ENCODE results near the gene SLPI. TPM values are rescaled to one million over a fixed set of nuclear protein-coding genes. Genes with fewer than 3 reads are reported as not detected.

The SLPI gene
- total RNA-seq, 1 donor from 2014 or later = 0.82 TPM

GRCh38 chr20:45289942-45290676 is 35.7 kb upstream of the SLPI start:
- Mint-ChIP-seq H3K9me3 (ENCODE audit: unreplicated experiment) (no peaks in the 10 kb centered on the region), H3K27ac (ENCODE audit: unreplicated experiment) (no peak overlapping the region), H3K4me1 (ENCODE audit: unreplicated experiment) (peaks cover 6% of the 10 kb centered on the region), H3K27me3 (ENCODE audit: unreplicated experiment) (peaks cover 4% of the 10 kb centered on the region), H3K4me3 (ENCODE audit: unreplicated experiment) (no peak overlapping the region), H3K36me3 (ENCODE audit: low read depth, unreplicated experiment) (no peaks in the 10 kb centered on the region)
- no peak for TF ChIP-seq CTCF (IDR thresholded peaks at IDR 0.05; ENCODE audit: unreplicated experiment)
- no peak for DNase-seq (ENCODE audit: low spot score)

GRCh38 chr20:45288860-45289259 is 34.5 kb upstream of the SLPI start:
- no peak overlapping the region for H3K27ac Mint-ChIP-seq (ENCODE audit: unreplicated experiment)
- no peaks in the 10 kb centered on the region for H3K36me3 Mint-ChIP-seq (ENCODE audit: low read depth, unreplicated experiment)
- no peak overlapping the region for H3K4me3 Mint-ChIP-seq (ENCODE audit: unreplicated experiment)
- no peaks in the 10 kb centered on the region for H3K9me3 Mint-ChIP-seq (ENCODE audit: unreplicated experiment)
- H3K27me3 Mint-ChIP-seq (ENCODE audit: unreplicated experiment) = peaks cover 4% of the 10 kb centered on the region
- peaks cover 6% of the 10 kb centered on the region for H3K4me1 Mint-ChIP-seq (ENCODE audit: unreplicated experiment)
- DNase-seq (ENCODE audit: low spot score) = no peak
- no peak for TF ChIP-seq CTCF (IDR thresholded peaks at IDR 0.05; ENCODE audit: unreplicated experiment)

GRCh38 chr20:45288376-45288775 is 34.0 kb upstream of the SLPI start:
- H3K4me1 Mint-ChIP-seq (ENCODE audit: unreplicated experiment) = peaks cover 6% of the 10 kb centered on the region
- no peak for TF ChIP-seq CTCF (IDR thresholded peaks at IDR 0.05; ENCODE audit: unreplicated experiment)
- H3K27ac Mint-ChIP-seq (ENCODE audit: unreplicated experiment) = no peak overlapping the region
- no peaks in the 10 kb centered on the region for H3K9me3 Mint-ChIP-seq (ENCODE audit: unreplicated experiment)
- no peaks in the 10 kb centered on the region for H3K36me3 Mint-ChIP-seq (ENCODE audit: low read depth, unreplicated experiment)
- no peak overlapping the region for H3K4me3 Mint-ChIP-seq (ENCODE audit: unreplicated experiment)
- peaks cover 4% of the 10 kb centered on the region for H3K27me3 Mint-ChIP-seq (ENCODE audit: unreplicated experiment)
- DNase-seq (ENCODE audit: low spot score) = no peak

GRCh38 chr20:45283551-45284057 is 29.2 kb upstream of the SLPI start:
- TF ChIP-seq CTCF (IDR thresholded peaks at IDR 0.05; ENCODE audit: unreplicated experiment) = no peak
- Mint-ChIP-seq H3K4me1 (ENCODE audit: unreplicated experiment) (no peaks in the 10 kb centered on the region), H3K4me3 (ENCODE audit: unreplicated experiment) (no peak overlapping the region), H3K36me3 (ENCODE audit: low read depth, unreplicated experiment) (no peaks in the 10 kb centered on the region), H3K9me3 (ENCODE audit: unreplicated experiment) (peaks cover 5% of the 10 kb centered on the region), H3K27ac (ENCODE audit: unreplicated experiment) (no peak overlapping the region), H3K27me3 (ENCODE audit: unreplicated experiment) (peaks cover 4% of the 10 kb centered on the region)
- DNase-seq (ENCODE audit: low spot score) = no peak
